Panc1 (cell line): Measurements from ENCODE around the gene FABP1.

Experiments
- SIN3A ChIP-seq: IDR thresholded peaks from 2 replicates; pipeline ENCODE4 v1.6.1; 2012; ENCODE audit warnings: low read depth, mild to moderate bottlenecking, low read length, moderate library complexity, borderline replicate concordance; ENCODE audit not compliant: insufficient read depth
- TCF7L2 ChIP-seq: IDR thresholded peaks from 2 replicates; pipeline ENCODE4 v1.6.1; 2011; ENCODE audit warnings: mild to moderate bottlenecking, low read depth, low read length, inconsistent platforms
- TF ChIP-seq, protein P1 (sequence below): fragments of 450-650 bp; IDR thresholded peaks from 2 replicates; pipeline ENCODE4 v1.5.1; 2017; ENCODE audit warnings: mild to moderate bottlenecking
- TF ChIP-seq, protein P2 (sequence below), 2 experiments: IDR thresholded peaks; 2 replicates each; pipeline ENCODE4 v1.6.1; 2011 to 2012; ENCODE audit warnings: low read depth in 2 of 2, control low read depth in 1 of 2, low read length in 1 of 2, mild to moderate bottlenecking in 1 of 2, moderate library complexity in 1 of 2; ENCODE audit not compliant: insufficient read depth in 1 of 2

DNA sequence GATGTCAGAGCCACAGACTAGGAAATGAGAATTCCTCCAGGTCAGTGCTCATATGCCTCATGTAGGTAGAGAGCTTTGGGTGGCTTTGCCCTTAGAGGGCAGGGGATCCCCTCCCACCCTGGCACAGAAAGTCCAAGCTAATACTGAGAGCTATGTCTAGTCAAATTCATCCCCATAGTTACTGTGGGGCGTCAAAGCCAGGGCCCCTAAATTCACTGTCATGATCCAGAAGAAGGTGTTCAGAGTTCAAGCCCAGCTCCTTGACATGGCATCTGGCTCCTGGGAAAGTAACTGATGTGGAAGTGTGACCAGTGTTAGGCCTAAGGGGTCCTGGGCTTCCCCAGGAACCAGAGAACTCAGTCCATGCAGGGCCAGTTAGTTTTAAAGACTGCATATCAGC is 44.1 kb upstream of the FABP1 start:
- TF ChIP-seq, protein P1, sequence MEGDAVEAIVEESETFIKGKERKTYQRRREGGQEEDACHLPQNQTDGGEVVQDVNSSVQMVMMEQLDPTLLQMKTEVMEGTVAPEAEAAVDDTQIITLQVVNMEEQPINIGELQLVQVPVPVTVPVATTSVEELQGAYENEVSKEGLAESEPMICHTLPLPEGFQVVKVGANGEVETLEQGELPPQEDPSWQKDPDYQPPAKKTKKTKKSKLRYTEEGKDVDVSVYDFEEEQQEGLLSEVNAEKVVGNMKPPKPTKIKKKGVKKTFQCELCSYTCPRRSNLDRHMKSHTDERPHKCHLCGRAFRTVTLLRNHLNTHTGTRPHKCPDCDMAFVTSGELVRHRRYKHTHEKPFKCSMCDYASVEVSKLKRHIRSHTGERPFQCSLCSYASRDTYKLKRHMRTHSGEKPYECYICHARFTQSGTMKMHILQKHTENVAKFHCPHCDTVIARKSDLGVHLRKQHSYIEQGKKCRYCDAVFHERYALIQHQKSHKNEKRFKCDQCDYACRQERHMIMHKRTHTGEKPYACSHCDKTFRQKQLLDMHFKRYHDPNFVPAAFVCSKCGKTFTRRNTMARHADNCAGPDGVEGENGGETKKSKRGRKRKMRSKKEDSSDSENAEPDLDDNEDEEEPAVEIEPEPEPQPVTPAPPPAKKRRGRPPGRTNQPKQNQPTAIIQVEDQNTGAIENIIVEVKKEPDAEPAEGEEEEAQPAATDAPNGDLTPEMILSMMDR = no peak
- TF ChIP-seq TCF7L2 (no peak), SIN3A (no peak)
- TF ChIP-seq, protein P2, sequence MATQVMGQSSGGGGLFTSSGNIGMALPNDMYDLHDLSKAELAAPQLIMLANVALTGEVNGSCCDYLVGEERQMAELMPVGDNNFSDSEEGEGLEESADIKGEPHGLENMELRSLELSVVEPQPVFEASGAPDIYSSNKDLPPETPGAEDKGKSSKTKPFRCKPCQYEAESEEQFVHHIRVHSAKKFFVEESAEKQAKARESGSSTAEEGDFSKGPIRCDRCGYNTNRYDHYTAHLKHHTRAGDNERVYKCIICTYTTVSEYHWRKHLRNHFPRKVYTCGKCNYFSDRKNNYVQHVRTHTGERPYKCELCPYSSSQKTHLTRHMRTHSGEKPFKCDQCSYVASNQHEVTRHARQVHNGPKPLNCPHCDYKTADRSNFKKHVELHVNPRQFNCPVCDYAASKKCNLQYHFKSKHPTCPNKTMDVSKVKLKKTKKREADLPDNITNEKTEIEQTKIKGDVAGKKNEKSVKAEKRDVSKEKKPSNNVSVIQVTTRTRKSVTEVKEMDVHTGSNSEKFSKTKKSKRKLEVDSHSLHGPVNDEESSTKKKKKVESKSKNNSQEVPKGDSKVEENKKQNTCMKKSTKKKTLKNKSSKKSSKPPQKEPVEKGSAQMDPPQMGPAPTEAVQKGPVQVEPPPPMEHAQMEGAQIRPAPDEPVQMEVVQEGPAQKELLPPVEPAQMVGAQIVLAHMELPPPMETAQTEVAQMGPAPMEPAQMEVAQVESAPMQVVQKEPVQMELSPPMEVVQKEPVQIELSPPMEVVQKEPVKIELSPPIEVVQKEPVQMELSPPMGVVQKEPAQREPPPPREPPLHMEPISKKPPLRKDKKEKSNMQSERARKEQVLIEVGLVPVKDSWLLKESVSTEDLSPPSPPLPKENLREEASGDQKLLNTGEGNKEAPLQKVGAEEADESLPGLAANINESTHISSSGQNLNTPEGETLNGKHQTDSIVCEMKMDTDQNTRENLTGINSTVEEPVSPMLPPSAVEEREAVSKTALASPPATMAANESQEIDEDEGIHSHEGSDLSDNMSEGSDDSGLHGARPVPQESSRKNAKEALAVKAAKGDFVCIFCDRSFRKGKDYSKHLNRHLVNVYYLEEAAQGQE (IDR thresholded peaks at IDR 0.05; ENCODE audit: insufficient read depth in 1 of 2, low read depth in 2 of 2, low read length in 1 of 2) = no peak
